Measurements from ENCODE around the gene WDR74.

The WDR74 gene

GRCh38 chr11:62791501-62792201 lies 47.7 kb downstream of the WDR74 start, which contains the start of gene TMEM223:
TSS of gene TMEM223 (minus strand) at chr11:62792006. CDS start at chr11:62791994, 12 bp downstream.
- peak; percentile 95 for DNase-seq

GRCh38 chr11:62789576-62789975 lies 49.8 kb downstream of the WDR74 start:
- DNase-seq = no peak

DNA sequence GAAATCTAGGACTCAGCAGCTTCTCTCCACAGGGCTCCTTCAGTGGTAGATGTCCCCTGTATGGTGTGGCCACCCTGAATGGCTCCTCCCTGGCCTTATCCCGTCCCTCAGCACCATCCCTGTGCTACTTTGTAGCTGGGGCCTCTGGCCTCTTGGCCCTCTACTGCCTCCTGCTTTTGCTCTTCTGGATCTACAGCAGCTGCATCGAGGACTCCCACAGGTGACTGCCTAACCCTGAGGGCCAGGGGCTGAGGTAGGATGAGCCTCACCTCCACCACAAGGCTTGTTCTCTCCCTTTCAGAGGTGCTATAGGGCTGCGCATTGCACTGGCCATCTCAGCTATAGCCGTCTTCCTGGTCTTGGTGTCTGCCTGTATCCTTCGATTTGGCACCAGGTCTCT lies 50.4 kb downstream of the WDR74 start:
- DNase-seq = no peak

DNA sequence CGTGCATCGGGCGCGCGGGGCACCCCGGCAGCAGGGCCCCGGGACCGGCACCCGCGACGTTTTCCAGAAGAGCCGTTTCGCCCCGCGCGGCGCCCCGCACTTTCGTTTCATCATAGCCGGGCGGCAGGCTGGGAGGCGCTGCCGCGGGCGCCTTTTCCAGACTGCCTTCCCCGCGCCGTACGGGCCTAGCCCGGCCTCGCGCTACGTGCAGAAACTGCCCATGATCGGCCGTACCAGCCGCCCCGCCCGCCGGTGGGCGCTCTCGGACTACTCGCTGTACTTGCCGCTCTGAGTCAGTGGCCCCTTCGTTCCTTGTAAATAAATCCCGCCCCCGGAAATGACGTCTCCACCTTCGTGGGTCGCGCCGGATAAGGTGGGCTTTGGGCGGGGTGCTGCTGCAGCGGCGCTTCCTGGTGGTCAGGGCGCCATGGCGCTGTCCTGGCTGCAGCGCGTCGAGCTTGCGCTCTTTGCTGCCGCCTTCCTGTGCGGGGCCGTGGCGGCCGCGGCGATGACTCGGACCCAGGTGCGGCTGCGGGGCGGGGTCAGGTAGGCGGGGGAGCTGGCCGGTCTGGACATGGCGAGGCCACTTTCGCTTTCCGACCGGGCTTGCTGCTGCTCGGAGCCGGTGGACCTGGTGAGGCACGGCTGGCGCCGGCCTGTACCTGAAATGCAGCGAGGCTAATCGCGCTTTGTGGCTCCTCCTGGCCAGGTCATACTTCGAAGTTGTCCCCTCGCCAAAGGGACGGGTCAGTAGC lies 52.2 kb downstream of the WDR74 start, which contains the start of gene TMEM179B:
Gene TMEM179B, plus strand, starts transcription at position 398 of the 755 bp plus-strand sequence. Its CDS starts 30 bp downstream, at position 428.
- DNase-seq = peak; percentile 98

DNA sequence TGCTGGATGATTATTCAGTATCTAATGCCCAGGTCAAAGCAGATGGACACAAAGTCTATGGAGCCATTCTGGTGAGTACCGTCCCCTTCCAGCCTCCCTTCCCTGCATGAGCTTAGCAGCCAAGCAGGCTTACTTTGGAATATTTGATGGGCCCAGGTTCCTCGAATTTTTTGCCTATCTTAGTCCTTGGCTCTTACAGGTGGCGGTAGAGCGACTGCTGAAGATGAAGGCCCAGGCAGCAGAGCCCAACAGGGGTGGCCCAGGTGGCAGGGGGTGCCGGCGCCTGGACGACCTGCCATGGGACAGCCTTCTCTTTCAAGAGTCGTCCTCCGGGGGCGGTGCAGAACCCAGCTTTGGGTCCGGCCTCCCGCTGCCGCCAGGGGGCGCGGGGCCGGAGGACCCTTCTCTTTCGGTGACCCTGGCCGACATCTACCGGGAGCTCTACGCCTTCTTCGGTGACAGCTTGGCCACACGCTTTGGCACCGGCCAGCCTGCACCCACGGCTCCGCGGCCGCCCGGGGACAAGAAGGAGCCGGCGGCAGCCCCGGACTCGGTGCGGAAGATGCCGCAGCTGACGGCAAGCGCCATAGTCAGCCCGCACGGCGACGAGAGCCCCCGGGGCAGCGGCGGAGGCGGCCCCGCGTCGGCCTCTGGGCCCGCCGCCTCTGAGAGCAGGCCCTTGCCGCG lies 52.9 kb downstream of the WDR74 start:
- peak; percentile 82 for DNase-seq

Measured in KG1 (cell line).